ENCODE measurements around the gene SNN.

The SNN gene

DNA sequence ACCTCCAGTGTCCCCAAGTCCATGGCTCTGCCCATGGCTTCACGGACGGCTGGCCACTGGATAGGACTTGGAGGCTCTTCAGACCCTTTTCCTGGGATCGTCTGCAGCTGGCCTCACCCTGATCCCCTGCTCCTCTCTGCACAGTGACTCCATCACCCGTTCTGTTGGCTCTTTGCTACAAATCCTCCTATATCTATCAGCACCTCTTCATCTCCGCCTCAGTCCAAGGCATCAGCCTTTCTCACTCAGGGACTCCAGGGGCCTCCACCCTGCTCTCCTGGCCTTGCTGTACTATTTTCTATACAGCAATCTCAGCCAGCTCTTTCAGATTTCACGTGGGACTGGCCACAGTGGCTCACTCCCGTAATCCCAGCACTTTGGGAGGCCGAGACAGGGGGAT, 10.7 kb upstream of the SNN start:
- Histone ChIP-seq H3K4me3 (ENCODE audit: low read length) (no peak overlapping the region), H3K4me1 (ENCODE audit: control insufficient read depth, insufficient read depth, low read length) (no peaks in the 10 kb centered on the region), H3K4me2 (ENCODE audit: low read length) (no peak overlapping the region), H3K36me3 (ENCODE audit: insufficient read depth, low read length) (no peaks in the 10 kb centered on the region), H3K9me3 (replicated peaks; ENCODE audit: low read length) (no peaks in the 10 kb centered on the region), H3K27me3 (ENCODE audit: control insufficient read depth, insufficient read depth, low read length) (peaks cover 17% of the 10 kb centered on the region), H3K9ac (ENCODE audit: low read depth, low read length) (no peak overlapping the region)

DNA sequence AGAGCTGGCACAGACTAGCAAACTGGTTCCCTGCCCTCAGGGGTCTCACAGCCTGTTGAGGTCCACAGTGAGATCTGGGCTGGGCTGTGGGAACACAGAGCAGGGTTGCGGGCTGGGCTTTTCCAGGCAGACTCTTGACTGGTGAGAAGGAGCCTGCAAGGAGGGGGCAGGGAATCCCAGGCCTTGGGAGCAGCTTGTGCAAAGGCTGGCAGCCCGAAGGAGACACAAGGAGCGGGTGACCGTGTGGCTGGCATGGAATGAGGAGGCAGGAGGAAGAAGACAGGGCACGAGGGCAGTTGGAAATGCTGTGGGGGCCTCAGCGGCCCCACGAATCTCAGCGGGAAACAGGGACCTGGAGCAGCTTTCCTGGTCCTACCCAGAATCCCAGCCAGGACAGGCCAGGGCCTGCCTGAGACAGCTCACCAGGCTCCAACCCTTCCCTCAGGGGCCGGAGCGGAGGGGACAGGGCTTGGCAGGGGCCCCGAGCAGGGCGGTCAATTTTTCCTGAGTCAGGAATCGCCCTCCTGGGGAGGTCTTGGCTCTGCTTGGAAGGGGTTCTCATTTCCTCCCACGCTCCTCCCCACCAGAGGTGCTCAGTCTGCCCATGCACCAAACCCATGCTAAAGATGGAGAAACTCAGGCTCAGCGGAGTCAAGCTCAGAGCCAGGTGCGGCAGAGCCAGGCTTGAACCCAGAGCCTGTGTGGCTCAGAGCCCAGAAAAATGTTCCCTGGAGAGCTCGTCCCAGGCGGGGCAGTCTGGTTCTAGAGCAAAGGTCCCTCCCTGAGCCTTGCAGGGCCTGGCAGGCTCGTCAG, 9.2 kb upstream of the SNN start:
- peaks cover 18% of the 10 kb centered on the region for H3K27me3 ChIP-seq (ENCODE audit: control insufficient read depth, insufficient read depth, low read length)
- H3K4me1 ChIP-seq (ENCODE audit: control insufficient read depth, insufficient read depth, low read length): no peaks in the 10 kb centered on the region
- no peak overlapping the region for H3K4me3 ChIP-seq (ENCODE audit: low read length)
- H3K4me2 ChIP-seq (ENCODE audit: low read length): no peak overlapping the region
- no peaks in the 10 kb centered on the region for H3K9me3 ChIP-seq (replicated peaks; ENCODE audit: low read length)
- H3K9ac ChIP-seq (ENCODE audit: low read depth, low read length): no peak overlapping the region
- H3K36me3 ChIP-seq (ENCODE audit: insufficient read depth, low read length): no peaks in the 10 kb centered on the region

DNA sequence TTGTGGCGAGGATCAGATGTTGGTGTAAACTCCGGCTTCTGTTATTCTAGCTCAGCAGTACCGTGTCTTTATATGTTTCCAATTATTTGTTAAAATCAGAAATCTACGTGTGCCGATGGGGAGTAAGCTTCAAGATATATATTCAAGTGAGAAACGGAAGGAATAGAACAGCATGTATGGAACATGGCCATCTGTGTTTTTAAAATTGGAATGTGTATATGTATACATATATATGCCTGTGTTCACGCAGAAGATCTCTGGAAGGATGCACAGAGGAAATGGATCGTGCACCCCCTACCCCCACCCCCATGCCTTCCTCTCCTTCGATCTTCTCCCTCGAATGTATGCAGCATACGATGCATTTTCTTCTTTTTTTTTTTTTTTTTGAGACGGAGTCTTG, 7.7 kb upstream of the SNN start:
- Histone ChIP-seq H3K27me3 (ENCODE audit: control insufficient read depth, insufficient read depth, low read length) (peaks cover 17% of the 10 kb centered on the region), H3K4me2 (ENCODE audit: low read length) (no peak overlapping the region), H3K36me3 (ENCODE audit: insufficient read depth, low read length) (no peaks in the 10 kb centered on the region), H3K4me1 (ENCODE audit: control insufficient read depth, insufficient read depth, low read length) (no peaks in the 10 kb centered on the region), H3K4me3 (ENCODE audit: low read length) (no peak overlapping the region), H3K9me3 (replicated peaks; ENCODE audit: low read length) (no peaks in the 10 kb centered on the region), H3K9ac (ENCODE audit: low read depth, low read length) (no peak overlapping the region)

DNA sequence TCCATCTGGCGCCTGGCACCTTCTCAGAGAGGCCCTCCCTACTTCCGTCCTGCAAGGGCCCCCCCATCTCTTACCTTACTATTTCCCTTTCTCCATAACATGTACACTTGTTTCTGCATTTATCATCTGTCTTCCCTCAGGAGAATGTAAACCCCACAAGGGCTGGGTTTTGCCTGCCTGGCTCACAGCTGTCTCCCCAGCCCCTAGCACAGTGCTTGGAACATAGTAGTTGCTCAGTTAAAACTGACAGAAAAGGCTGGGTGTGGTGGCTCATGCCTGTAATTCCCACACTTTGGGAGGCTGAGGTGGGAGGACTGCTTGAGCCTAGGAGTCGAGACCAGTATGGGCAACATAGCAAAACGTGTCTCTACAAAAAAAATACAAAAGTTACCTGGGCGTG, 5.7 kb upstream of the SNN start:
- H3K27me3 ChIP-seq (ENCODE audit: control insufficient read depth, insufficient read depth, low read length): peaks cover 14% of the 10 kb centered on the region
- no peaks in the 10 kb centered on the region for H3K4me1 ChIP-seq (ENCODE audit: control insufficient read depth, insufficient read depth, low read length)
- H3K36me3 ChIP-seq (ENCODE audit: insufficient read depth, low read length): no peaks in the 10 kb centered on the region
- no peaks in the 10 kb centered on the region for H3K9me3 ChIP-seq (replicated peaks; ENCODE audit: low read length)
- no peak overlapping the region for H3K9ac ChIP-seq (ENCODE audit: low read depth, low read length)
- H3K4me3 ChIP-seq (ENCODE audit: low read length): no peak overlapping the region
- H3K4me2 ChIP-seq (ENCODE audit: low read length): no peak overlapping the region

DNA sequence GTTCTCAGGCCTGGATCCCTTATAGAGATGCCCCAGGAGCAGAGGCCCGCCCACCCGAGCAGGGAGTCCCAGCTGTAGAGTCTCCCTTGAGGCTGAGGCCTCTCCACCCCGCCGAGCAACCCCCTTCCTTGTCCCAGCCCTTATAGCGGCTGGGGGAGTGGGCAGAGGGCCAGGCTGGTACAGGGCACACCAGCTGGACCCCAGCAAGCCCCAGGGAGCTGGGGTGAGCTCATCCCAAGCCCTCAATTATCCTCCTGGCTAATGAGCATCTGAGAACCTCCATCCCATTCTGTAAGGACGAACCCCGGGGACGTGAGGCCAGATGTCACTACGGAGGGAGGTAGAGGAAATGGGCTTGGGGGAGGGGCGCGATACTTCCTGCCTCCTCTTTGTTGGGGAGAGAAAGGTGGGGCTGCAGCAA, 3.2 kb upstream of the SNN start:
- no peaks in the 10 kb centered on the region for H3K36me3 ChIP-seq (ENCODE audit: insufficient read depth, low read length)
- H3K4me2 ChIP-seq (ENCODE audit: low read length): no peak overlapping the region
- H3K27me3 ChIP-seq (ENCODE audit: control insufficient read depth, insufficient read depth, low read length): peaks cover 7% of the 10 kb centered on the region
- no peaks in the 10 kb centered on the region for H3K9me3 ChIP-seq (replicated peaks; ENCODE audit: low read length)
- no peak overlapping the region for H3K9ac ChIP-seq (ENCODE audit: low read depth, low read length)
- H3K4me3 ChIP-seq (ENCODE audit: low read length): no peak overlapping the region
- peaks cover 18% of the 10 kb centered on the region for H3K4me1 ChIP-seq (ENCODE audit: control insufficient read depth, insufficient read depth, low read length)

DNA sequence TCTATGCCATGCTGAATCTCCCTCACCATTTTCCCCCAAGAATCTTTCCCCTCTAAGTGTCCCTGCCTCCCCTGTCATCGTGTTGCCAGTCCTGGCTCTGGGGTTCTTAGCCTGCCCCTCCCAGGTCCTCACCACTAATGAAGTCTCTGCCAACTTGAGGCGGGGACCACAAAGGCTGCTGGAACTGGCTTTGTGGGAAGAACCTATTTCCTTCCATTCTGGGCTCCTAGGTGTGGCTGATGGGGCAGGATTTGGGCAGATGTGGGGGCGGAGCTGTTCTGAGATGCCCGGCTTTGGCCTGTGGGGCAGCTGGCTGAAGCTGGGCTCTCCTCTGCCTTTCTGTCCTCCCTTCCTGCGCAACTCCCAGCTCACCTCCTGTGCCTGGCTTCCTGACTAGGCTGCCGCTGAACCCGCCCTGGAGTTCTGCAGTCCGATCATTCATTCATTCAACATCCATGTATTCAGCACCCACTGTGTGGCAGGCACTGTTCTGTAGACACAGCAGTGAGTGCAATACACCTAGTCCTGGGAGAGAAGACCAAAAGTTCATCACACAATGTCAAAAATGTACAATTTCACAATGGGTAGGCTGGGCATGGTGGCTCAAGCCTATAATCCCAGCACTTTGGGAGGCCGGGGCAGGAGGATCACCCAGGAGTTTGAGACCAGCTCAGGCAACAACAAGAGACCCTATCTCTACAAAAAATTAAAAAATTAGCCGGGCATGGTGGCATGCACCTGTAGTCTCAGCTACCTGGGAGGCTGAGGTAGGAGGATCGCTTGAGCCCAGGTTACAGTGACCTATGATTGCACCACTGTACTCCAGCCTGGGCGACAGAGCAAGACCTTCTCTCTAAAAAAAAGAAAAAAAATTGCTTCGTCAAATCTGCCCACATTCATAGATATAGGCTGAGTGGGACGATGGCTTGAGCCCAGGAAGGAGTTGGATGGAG, 1.9 kb upstream of the SNN start:
- no peak overlapping the region for H3K9ac ChIP-seq (ENCODE audit: low read depth, low read length)
- H3K4me1 ChIP-seq (ENCODE audit: control insufficient read depth, insufficient read depth, low read length): peaks cover 22% of the 10 kb centered on the region
- H3K4me2 ChIP-seq (ENCODE audit: low read length): no peak overlapping the region
- H3K9me3 ChIP-seq (replicated peaks; ENCODE audit: low read length): no peaks in the 10 kb centered on the region
- H3K4me3 ChIP-seq (ENCODE audit: low read length): no peak overlapping the region
- H3K36me3 ChIP-seq (ENCODE audit: insufficient read depth, low read length): no peaks in the 10 kb centered on the region
- H3K27me3 ChIP-seq (ENCODE audit: control insufficient read depth, insufficient read depth, low read length): peaks cover 3% of the 10 kb centered on the region

DNA sequence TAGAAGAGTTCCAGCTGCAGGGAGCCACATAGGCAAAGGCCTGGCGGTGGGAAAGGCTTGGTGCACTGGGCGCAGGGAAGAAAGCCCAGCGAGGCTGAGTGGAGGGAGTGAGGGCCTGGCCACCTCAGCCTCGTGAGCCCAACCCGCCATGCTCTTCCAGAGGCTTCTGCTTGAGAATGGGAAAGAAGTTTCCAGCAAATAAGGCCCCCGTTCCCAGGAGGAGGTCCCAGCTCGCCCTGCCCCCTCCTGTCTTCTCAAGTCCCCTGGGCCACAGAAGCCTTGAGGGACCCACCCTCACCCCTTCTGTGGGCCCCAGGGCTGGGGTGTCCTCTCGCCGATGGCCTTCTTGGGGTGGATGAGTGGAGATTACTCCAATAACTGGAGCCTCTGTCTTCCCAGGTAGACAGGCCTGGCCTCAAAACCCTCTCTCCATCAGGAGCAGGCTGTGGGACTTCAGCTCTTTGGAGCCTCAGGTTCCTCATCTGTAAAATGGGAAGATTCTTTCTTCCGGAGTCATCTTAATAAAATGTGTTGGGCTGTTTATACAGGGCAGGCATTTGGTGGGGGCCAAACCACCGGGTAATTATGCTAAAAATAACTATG, 933 bp upstream of the SNN start:
- Histone ChIP-seq H3K4me1 (ENCODE audit: control insufficient read depth, insufficient read depth, low read length) (peaks cover 22% of the 10 kb centered on the region), H3K9me3 (replicated peaks; ENCODE audit: low read length) (no peaks in the 10 kb centered on the region), H3K36me3 (ENCODE audit: insufficient read depth, low read length) (no peaks in the 10 kb centered on the region), H3K9ac (ENCODE audit: low read depth, low read length) (no peak overlapping the region), H3K27me3 (ENCODE audit: control insufficient read depth, insufficient read depth, low read length) (peaks cover 3% of the 10 kb centered on the region), H3K4me2 (ENCODE audit: low read length) (peak overlapping the region; percentile 96), H3K4me3 (ENCODE audit: low read length) (no peak overlapping the region)

DNA sequence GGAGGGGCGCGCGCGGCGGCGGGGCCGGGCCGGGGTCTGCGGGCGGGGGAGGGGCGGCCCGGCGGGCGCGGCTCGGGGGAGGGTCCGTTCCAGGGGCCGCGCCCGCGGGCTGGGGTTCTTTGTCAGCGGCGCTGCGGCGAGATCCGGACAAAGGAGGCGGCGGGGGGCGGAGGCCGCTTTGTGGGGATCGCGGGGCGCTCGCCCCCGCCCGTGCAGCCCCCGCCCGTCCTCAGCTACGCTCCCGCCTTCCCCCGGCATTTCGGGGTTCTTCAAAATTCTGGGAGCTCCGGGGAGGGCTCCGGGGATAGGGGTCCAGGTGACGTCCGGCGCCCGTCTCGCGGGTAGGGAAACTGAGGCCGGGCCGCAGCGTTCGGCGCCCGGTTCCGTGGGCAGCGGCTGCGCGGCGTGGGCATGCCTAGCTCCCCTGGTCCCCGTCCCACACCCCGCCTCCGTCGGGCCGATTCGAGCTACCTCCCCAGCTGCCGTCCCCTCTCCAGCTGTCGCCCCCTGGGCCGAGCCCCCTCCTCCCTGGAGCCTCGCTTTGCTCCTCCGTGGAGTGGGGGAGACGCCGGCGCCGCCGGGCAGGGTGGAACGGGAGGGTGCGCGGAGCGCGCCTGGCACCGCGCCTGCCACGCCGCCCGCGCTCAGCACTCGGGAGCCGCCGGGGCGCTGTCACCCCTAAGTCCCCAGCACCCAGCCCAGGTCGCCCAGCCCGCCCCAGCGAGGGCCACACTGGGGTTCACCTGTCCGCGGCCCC, 546 bp downstream of the SNN start:
- H3K4me1 ChIP-seq (ENCODE audit: control insufficient read depth, insufficient read depth, low read length): peaks cover 22% of the 10 kb centered on the region
- H3K27me3 ChIP-seq (ENCODE audit: control insufficient read depth, insufficient read depth, low read length): no peaks in the 10 kb centered on the region
- H3K9me3 ChIP-seq (replicated peaks; ENCODE audit: low read length): no peaks in the 10 kb centered on the region
- H3K4me2 ChIP-seq (ENCODE audit: low read length): peak overlapping the region; percentile 97
- H3K36me3 ChIP-seq (ENCODE audit: insufficient read depth, low read length): no peaks in the 10 kb centered on the region
- H3K9ac ChIP-seq (ENCODE audit: low read depth, low read length): peak overlapping the region; percentile 80
- peak overlapping the region; percentile 82 for H3K4me3 ChIP-seq (ENCODE audit: low read length)

DNA sequence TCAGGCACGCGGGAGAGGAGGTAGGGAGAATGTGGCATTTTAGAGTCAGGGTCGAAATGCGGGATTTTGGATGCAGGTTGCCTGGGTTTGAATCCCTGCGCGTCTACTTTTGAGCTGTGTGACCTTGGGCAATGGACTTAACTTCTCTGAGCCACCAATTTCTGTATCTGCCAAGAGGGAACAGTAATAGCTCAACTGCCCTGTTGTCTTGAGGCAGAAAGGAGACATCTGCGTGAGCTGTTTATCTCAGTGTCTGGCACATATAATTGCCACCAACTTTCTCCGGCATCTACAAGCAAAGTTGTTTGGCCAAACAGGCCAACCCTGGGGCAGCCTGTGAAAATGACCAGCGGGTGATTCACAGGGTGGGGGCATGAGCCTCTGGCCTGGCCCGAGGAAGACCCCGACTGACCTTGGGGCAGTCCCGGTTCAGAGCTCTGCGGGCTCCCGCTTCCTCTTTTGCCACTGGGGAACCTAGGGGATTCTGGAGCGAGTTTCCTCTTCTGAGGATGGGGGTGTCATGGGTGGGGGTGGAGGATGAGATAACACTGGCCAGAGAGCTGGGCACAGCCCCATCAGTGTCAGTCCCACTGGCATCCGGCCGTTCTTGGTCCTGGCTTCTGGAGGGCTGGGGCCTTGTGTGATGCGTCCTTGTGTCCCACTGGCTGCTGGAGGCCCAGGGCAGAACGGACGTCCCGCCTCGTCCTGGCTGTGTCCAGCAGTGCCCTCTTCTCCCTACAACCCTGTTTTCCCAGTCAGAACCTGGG, 1.3 kb downstream of the SNN start:
- Histone ChIP-seq H3K4me2 (ENCODE audit: low read length) (peak overlapping the region; percentile 97), H3K9ac (ENCODE audit: low read depth, low read length) (peak overlapping the region; percentile 80), H3K36me3 (ENCODE audit: insufficient read depth, low read length) (no peaks in the 10 kb centered on the region), H3K27me3 (ENCODE audit: control insufficient read depth, insufficient read depth, low read length) (no peaks in the 10 kb centered on the region), H3K9me3 (replicated peaks; ENCODE audit: low read length) (no peaks in the 10 kb centered on the region), H3K4me3 (ENCODE audit: low read length) (peak overlapping the region; percentile 82), H3K4me1 (ENCODE audit: control insufficient read depth, insufficient read depth, low read length) (peaks cover 24% of the 10 kb centered on the region)

DNA sequence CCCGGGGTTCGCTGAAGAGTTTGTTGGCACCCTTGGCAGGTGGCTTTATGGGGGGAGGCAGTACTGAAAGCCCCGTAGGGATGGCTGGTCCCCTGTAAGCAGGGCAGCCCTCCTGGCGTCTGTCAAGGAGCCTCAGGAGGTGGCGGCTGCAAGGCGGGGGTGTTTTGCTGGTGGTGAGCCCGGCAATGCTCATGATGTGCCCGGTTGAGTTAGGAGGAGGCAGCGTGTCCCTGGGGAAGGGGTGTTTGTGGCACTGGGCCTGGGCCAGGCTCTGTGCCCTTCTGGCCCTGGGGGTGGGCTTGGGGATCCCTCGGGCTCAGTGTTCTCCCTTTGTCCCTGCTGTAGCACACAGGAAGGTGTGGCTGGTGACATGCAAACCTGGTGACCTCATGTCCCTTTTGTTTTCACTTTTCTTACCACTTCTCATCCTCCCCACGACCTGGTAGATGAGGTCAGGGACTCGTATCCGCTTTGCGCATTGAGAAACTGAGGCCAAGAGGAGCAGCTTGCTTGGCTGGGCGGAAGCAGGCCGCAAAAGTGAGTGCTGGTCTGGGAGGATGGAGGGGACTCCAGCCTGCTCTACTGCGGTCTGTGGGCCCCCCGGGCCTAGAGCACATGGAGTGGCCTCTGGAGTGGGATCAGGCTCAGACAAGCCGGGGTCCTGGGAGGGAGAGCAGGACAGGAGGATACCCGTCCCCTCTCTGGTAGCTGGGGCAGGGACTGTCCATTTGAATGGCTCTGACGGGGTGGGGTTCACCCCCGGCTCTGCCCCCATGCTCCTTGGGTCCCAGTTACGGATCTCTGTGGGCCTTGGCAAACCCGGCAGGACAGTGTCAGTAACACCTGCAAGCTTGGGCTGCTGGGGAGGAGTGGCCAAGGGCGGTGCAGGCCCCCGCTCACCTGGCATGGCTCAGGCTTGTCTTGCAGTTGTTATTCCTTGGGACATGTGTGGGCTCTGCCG, 2.2 kb downstream of the SNN start:
- H3K4me2 ChIP-seq (ENCODE audit: low read length): peak overlapping the region; percentile 97
- peak overlapping the region; percentile 82 for H3K4me3 ChIP-seq (ENCODE audit: low read length)
- no peaks in the 10 kb centered on the region for H3K36me3 ChIP-seq (ENCODE audit: insufficient read depth, low read length)
- H3K27me3 ChIP-seq (ENCODE audit: control insufficient read depth, insufficient read depth, low read length): no peaks in the 10 kb centered on the region
- peak overlapping the region; percentile 80 for H3K9ac ChIP-seq (ENCODE audit: low read depth, low read length)
- peaks cover 33% of the 10 kb centered on the region for H3K4me1 ChIP-seq (ENCODE audit: control insufficient read depth, insufficient read depth, low read length)
- H3K9me3 ChIP-seq (replicated peaks; ENCODE audit: low read length): no peaks in the 10 kb centered on the region
